K562 (cell line): Measurements from ENCODE around the gene FAM3C. TPM values are rescaled to one million over a fixed set of nuclear protein-coding genes. Genes with fewer than 3 reads are reported as not detected.
A peak's percentile ranks its signal among the peaks of the same experiment; 100 is the strongest.

ENCODE experiments used
- ATAC-seq: fragments of 200-7000 bp; cut with Tn5 transposase; 3 replicates; pipeline ENCODE4 v1.9.1; 2020; ENCODE audit warnings: moderate library complexity
- BruUV-seq: library from RNA; stranded (reverse); fragments of 400-500 nt; replicated peaks from 2 replicates; lab custom pipeline; 2021; lab: Mats Ljungman, UMichigan
- CTCF ChIA-PET: fragments of 300-600 bp; formaldehyde crosslinking; extraction: SDS; loops from one replicate; lab custom pipeline; 2021; ENCODE audit warnings: low intra/inter-chr PET ratio; lab: Yijun Ruan, JAX
- POLR2A ChIA-PET: fragments of 300-600, 350-650 bp; sonication (Branson Sonifier 250); formaldehyde crosslinking; extraction: SDS; loops from one replicate; lab custom pipeline; 2021; ENCODE audit warnings: antibody characterized with exemption, inconsistent platforms; lab: Yijun Ruan, JAX
- DNase-seq, 4 experiments: peaks; one replicate each; pipeline versions ENCODE4 v3.0.0 to v3.0.0-alpha.2; 2011 to 2018; ENCODE audit warnings: low spot score in 3 of 4, mixed read lengths in 3 of 4; ENCODE audit errors: extremely low read depth in 1 of 4
- FAIRE-seq: peaks from 2 replicates; lab custom pipeline; 2011; peaks lifted over from hg19 to GRCh38; lab: Jason Lieb, UNC
- H2AFZ ChIP-seq: 2 replicates; pipeline ENCODE4 v1.6.0; 2011; ENCODE audit warnings: low read depth, low read length, control low read depth, inconsistent platforms
- H3K27ac ChIP-seq: fragments of 200-600 bp; 3 replicates; pipeline ENCODE4 v1.8.0; 2011; ENCODE audit warnings: low read depth, mild to moderate bottlenecking, control low read depth, inconsistent platforms, low read length, moderate library complexity, mixed read lengths; ENCODE audit errors: extremely low read depth
- H3K27me3 ChIP-seq, 2 experiments: fragments of 300-600 bp in 1 of 2; 2 replicates in 1 of 2; 3 replicates in 1 of 2; pipeline versions ENCODE4 v1.6.0 to v1.8.0; 2011; ENCODE audit warnings: inconsistent platforms in 2 of 2, low read length in 2 of 2, mild to moderate bottlenecking in 1 of 2, mixed read lengths in 1 of 2, moderate library complexity in 1 of 2; ENCODE audit not compliant: control insufficient read depth in 2 of 2, insufficient read depth in 2 of 2
- H3K36me3 ChIP-seq: fragments of 300-600 bp; 3 replicates; pipeline ENCODE4 v1.8.0; 2011; ENCODE audit warnings: mild to moderate bottlenecking, low read length, inconsistent platforms; ENCODE audit not compliant: control insufficient read depth, insufficient read depth
- H3K4me1 ChIP-seq, 2 experiments: fragments of 200-600 bp in 1 of 2; replicated peaks in 1 of 2; 2 replicates in 1 of 2; 3 replicates in 1 of 2; pipeline versions ENCODE4 v1.5.1 to v1.8.0; 2011; ENCODE audit warnings: inconsistent platforms in 2 of 2, low read length in 2 of 2, mild to moderate bottlenecking in 1 of 2, mixed read lengths in 1 of 2, moderate library complexity in 1 of 2; ENCODE audit not compliant: control insufficient read depth in 2 of 2, insufficient read depth in 2 of 2
- H3K4me2 ChIP-seq: 2 replicates; pipeline ENCODE4 v1.6.1; 2011; ENCODE audit warnings: low read length, control low read depth, inconsistent platforms, mixed read lengths; ENCODE audit not compliant: insufficient read depth
- H3K4me3 ChIP-seq: fragments of 200-600 bp; sonication (generic), shearing (Covaris generic); 2 replicates; pipeline ENCODE4 v1.5.1; 2016; ENCODE audit warnings: control low read depth, inconsistent platforms
- H3K79me2 ChIP-seq: fragments of 200-600 bp; 3 replicates; pipeline ENCODE4 v1.8.0; 2011; ENCODE audit warnings: low read length, inconsistent platforms; ENCODE audit not compliant: control insufficient read depth, insufficient read depth
- H3K9ac ChIP-seq, 2 experiments: 2 replicates each; pipeline versions ENCODE4 v1.6.0 to v1.6.1; 2011; ENCODE audit warnings: low read depth in 2 of 2, low read length in 2 of 2, control low read depth in 1 of 2, inconsistent platforms in 1 of 2, mild to moderate bottlenecking in 1 of 2, mixed read lengths in 1 of 2; ENCODE audit not compliant: insufficient read depth in 1 of 2
- H3K9me1 ChIP-seq: one replicate; pipeline ENCODE4 v1.6.0; 2011; ENCODE audit warnings: inconsistent platforms, mild to moderate bottlenecking, low read length, moderate library complexity; ENCODE audit not compliant: control insufficient read depth, insufficient read depth
- H3K9me3 ChIP-seq: replicated peaks from 2 replicates; pipeline ENCODE4 v1.5.1; 2011; ENCODE audit warnings: low read depth, low read length, inconsistent platforms; ENCODE audit not compliant: control insufficient read depth, insufficient read depth
- H4K20me1 ChIP-seq: replicated peaks from 2 replicates; pipeline ENCODE4 v1.6.1; 2011; ENCODE audit warnings: low read length, inconsistent platforms, mixed read lengths; ENCODE audit not compliant: control insufficient read depth, insufficient read depth
- NFATC3 ChIP-seq: fragments of 450-650 bp; IDR thresholded peaks from 2 replicates; pipeline ENCODE4 v1.6.1; 2017; ENCODE audit warnings: mild to moderate bottlenecking
- ZNF12 ChIP-seq: sonication (generic); formaldehyde crosslinking; IDR thresholded peaks from 2 replicates; pipeline ENCODE4 v1.4.0; 2020; ENCODE audit warnings: mild to moderate bottlenecking, missing genetic modification reagents
- WGBS: fragments of 100-300 bp; shearing (Covaris generic); methylation state at CpG from one replicate; pipeline ENCODE4 v1.1.6; 2016; ENCODE audit warnings: low coverage, mixed read lengths; ENCODE audit not compliant: insufficient coverage; ENCODE audit errors: missing lambda C conversion rate; 5-methylcytosine and 5-hydroxymethylcytosine counted together
- in situ Hi-C: fragments of 300-500 bp; cut with MboI; formaldehyde crosslinking; loops from 4 replicates; pipeline ENCODE4 v1.15.0; 2018; ENCODE audit warnings: inconsistent platforms, mixed read lengths
- intact Hi-C: fragments of 100-400 bp; cut with micrococcal nuclease; formaldehyde crosslinking; loops from 2 replicates; pipeline ENCODE4 v1.14.2; 2022
- polyA plus RNA-seq, 8 experiments: library from polyadenylated mRNA; depleted of rRNA in 4 of 8; stranded (reverse) in 5 of 8; unstranded in 3 of 8; fragments of >200 nt; fragmentation: Nextera tagmentation in 2 of 8; fragmentation: Illumina TruSeq in 1 of 8; extraction: Ambion mirVana in 2 of 8; extraction: Trizol in 1 of 8; gene quantifications; 2 replicates each; pipeline versions ENCODE4 v1.2.1 to v1.2.3, GENCODE V29; 2011 to 2014; ENCODE audit warnings: inconsistent platforms in 1 of 8, missing spikeins in 1 of 8
- total RNA-seq, 7 experiments: library from RNA; depleted of rRNA in 6 of 7; stranded (reverse); fragments of >200 nt in 6 of 7; fragmentation: Illumina TruSeq in 2 of 7; extraction: Trizol in 2 of 7; gene quantifications; 2 replicates each; pipeline versions ENCODE4 v1.2.1 to v1.2.3, GENCODE V29; 2011 to 2021; ENCODE audit warnings: low replicate concordance in 1 of 7
- TF ChIP-seq, protein P1 (sequence below): fragments of 200-400 bp; formaldehyde crosslinking; IDR thresholded peaks from 2 replicates; pipeline ENCODE4 v1.6.1; 2017; ENCODE audit warnings: mild to moderate bottlenecking, low read depth, low read length, moderate library complexity

The FAM3C gene
- total and polyA plus RNA-seq, 9 of the 15 experiments (the other 6 are each of a cell fraction or from before 2014, with no cell fraction given): 10.6 to 42.6 (median 30.0) TPM

DNA sequence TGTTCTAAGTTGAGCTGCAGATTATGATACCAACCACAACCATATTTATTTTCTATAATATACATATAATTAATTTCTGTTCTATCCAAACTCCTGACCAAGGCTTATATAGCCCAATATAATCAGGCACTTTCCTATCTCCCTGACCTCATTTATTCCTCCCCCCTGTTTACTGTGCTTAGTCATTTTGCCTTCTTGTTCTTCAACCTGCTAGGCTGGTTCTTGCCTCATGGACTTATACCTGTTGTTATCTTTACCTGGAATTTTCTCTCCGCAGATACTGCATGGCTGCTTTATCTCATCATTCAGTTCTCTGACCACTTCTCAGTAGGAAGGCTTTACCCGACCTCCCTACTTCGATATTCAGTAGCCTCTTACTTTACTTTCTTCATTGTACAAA, 24.9 kb upstream of the FAM3C start (continued):
- TF ChIP-seq, protein P1, sequence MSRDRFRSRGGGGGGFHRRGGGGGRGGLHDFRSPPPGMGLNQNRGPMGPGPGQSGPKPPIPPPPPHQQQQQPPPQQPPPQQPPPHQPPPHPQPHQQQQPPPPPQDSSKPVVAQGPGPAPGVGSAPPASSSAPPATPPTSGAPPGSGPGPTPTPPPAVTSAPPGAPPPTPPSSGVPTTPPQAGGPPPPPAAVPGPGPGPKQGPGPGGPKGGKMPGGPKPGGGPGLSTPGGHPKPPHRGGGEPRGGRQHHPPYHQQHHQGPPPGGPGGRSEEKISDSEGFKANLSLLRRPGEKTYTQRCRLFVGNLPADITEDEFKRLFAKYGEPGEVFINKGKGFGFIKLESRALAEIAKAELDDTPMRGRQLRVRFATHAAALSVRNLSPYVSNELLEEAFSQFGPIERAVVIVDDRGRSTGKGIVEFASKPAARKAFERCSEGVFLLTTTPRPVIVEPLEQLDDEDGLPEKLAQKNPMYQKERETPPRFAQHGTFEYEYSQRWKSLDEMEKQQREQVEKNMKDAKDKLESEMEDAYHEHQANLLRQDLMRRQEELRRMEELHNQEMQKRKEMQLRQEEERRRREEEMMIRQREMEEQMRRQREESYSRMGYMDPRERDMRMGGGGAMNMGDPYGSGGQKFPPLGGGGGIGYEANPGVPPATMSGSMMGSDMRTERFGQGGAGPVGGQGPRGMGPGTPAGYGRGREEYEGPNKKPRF: no peak
- TF ChIP-seq ZNF12 (CRISPR knock-in tag): no peak

DNA sequence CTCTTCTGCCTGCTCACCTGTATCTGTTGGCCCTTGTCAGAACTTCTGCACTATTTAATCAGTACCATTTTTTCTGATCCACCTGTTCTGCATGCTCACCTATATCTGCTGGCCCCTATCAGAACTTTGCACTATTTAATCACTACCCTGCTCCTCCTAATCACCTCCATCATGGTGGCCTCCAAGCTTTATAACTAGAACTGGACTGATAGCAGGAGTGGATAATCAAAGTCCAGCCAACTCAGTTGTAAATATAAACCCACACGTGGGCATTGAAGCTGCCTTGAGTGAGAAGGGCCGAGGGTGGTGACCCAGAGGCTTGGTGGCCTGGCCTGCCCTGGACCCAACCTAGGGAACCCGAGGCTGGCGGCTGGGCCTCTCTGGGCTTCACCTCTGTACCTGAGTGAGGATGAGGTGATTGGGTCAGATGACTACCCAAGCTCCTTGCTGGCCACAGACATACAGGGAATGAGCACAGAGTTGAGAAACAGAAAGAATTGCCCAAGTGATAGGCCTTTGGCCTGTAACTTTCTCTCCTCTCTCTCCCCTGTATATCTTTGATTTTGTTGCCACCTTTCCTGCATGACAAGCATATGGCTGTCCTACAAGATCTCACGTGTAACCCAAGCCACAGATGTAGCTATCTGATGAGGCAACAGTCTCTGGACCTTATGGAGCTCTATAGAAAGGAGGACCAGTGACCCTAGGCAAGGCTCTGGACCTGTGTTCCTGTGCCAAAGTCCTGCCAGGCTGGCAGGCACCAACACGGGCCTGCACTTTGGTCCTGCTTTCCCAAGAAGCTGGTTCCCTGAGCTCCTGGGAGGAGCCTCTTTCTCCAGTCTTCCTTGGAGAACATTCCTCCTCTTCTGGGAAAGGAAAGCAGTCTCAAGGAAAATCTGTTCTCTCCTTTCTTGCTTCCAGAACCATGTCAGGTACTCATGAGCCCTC, 23.4 kb upstream of the FAM3C start:
- DNase-seq (peak in 1 of 4 experiments; percentile 2), ATAC-seq (no peak), FAIRE-seq (no peak)
- WGBS: 5% methylated on average over 6 of the region's 6 CpGs
- H2AFZ ChIP-seq: no peak overlapping the region
- BruUV-seq: no TSS peak
- peaks cover 0 to 7% of the 10 kb centered on the region in 2 experiments; a peak in 2 of 5 replicates for H3K4me1 ChIP-seq
- POLR2A ChIA-PET: interaction anchor here (1.1 to 1.2 kb wide), 2 partner anchors 19 to 23 kb away, joined by 5 to 7 read pairs; partner anchors contain the start of gene FAM3C
- H3K36me3 ChIP-seq: no peaks in the 10 kb centered on the region
- intact Hi-C loops: no loop called here
- H3K4me3 ChIP-seq: no peak overlapping the region
- peaks cover under 1 to 4% of the 10 kb centered on the region in 2 experiments; a peak in 2 of 5 replicates for H3K27me3 ChIP-seq
- H4K20me1 ChIP-seq: no peaks in the 10 kb centered on the region
- H3K27ac ChIP-seq: no peak overlapping the region
- no peak overlapping the region for H3K9ac ChIP-seq
- in situ Hi-C loops: no loop called here
- H3K9me3 ChIP-seq: no peaks in the 10 kb centered on the region
- no peaks in the 10 kb centered on the region for H3K9me1 ChIP-seq
- H3K79me2 ChIP-seq: no peaks in the 10 kb centered on the region
- TF ChIP-seq NFATC3: no peak
- no peak overlapping the region for H3K4me2 ChIP-seq
- CTCF ChIA-PET: no interaction called here
